A549 (cell line): ENCODE results near the gene IGSF1. TPM values are rescaled to one million over a fixed set of nuclear protein-coding genes. Genes with fewer than 3 reads are reported as not detected.

Experiments used
- ATAC-seq, 2 experiments: fragments of 200-7000 bp in 1 of 2; fragments of >200 bp in 1 of 2; cut with Nextera tagmentation in 1 of 2; cut with Tn5 transposase in 1 of 2; 3 replicates each; pipeline versions ENCODE4 v1.8.0 to v1.9.1; 2018 to 2020; ENCODE audit warnings: mild to moderate bottlenecking in 1 of 2, moderate library complexity in 1 of 2
- CTCF ChIA-PET: fragments of 300-600 bp; sonication (Branson Sonifier 250); formaldehyde crosslinking; extraction: SDS; loops from one replicate; lab custom pipeline; 2021; ENCODE audit warnings: antibody characterized with exemption, inconsistent platforms; lab: Yijun Ruan, JAX
- POLR2A ChIA-PET: fragments of 350-600 bp; formaldehyde crosslinking; extraction: SDS; loops from one replicate; lab custom pipeline; 2021; ENCODE audit warnings: antibody characterized with exemption, inconsistent platforms; lab: Yijun Ruan, JAX
- DNase-seq, 2 experiments: peaks; one replicate each; pipeline versions ENCODE4 v3.0.0 to v3.0.0-alpha.2; 2011 to 2016; ENCODE audit warnings: low read depth in 1 of 2, low spot score in 1 of 2
- FAIRE-seq: peaks from 2 replicates; lab custom pipeline; 2011; peaks lifted over from hg19 to GRCh38; lab: Jason Lieb, UNC
- H3K27ac ChIP-seq, 2 experiments: fragments of >200 bp; sonication (Bioruptor Twin); formaldehyde crosslinking; 3 replicates each; pipeline ENCODE4 v1.5.1; 2016 to 2017
- H3K4me1 ChIP-seq: fragments of >200 bp; sonication (Bioruptor Twin); formaldehyde crosslinking; 3 replicates; pipeline ENCODE4 v1.6.1; 2016
- H3K4me2 ChIP-seq: fragments of >200 bp; sonication (Bioruptor Twin); formaldehyde crosslinking; 3 replicates; pipeline ENCODE4 v1.6.1; 2016
- H3K4me3 ChIP-seq: fragments of >200 bp; sonication (Bioruptor Twin); formaldehyde crosslinking; 3 replicates; pipeline ENCODE4 v1.5.1; 2016
- H3K9me3 ChIP-seq: fragments of >200 bp; sonication (Bioruptor Twin); formaldehyde crosslinking; 3 replicates; pipeline ENCODE4 v1.6.1; 2016
- CHD2 ChIP-seq: fragments of 150-350 bp; IDR thresholded peaks from 2 replicates; pipeline ENCODE4 v1.6.1; 2014; ENCODE audit warnings: low read length; ENCODE audit not compliant: partially characterized antibody
- E2F6 ChIP-seq: IDR thresholded peaks from 2 replicates; pipeline ENCODE4 v1.6.1; 2012; ENCODE audit warnings: low read depth, borderline replicate concordance
- GATA3 ChIP-seq: IDR thresholded peaks from 2 replicates; pipeline ENCODE4 v1.6.1; 2012; ENCODE audit warnings: borderline replicate concordance
- HMGXB4 ChIP-seq: fragments of 250-450 bp; sonication (Bioruptor Pico); IDR thresholded peaks from 2 replicates; pipeline ENCODE4 v1.5.0; 2021; ENCODE audit warnings: mild to moderate bottlenecking, moderate library complexity, borderline replicate concordance
- JUN ChIP-seq, 2 experiments: fragments of >200 bp; sonication (Bioruptor Twin); formaldehyde crosslinking; IDR thresholded peaks; 2 replicates in 1 of 2; 3 replicates in 1 of 2; pipeline ENCODE4 v1.6.1; 2016 to 2017
- JUNB ChIP-seq: fragments of >200 bp; sonication (Bioruptor Twin); formaldehyde crosslinking; IDR thresholded peaks from 2 replicates; pipeline ENCODE4 v1.6.1; 2016
- MAFK ChIP-seq: fragments of 450-650 bp; IDR thresholded peaks from 2 replicates; pipeline ENCODE4 v1.6.1; 2014; ENCODE audit not compliant: partially characterized antibody
- MAX ChIP-seq: IDR thresholded peaks from 2 replicates; pipeline ENCODE4 v1.6.1; 2012
- POLR2AphosphoS2 ChIP-seq: conservative IDR thresholded peaks from 2 replicates; pipeline ENCODE4 v1.6.1; 2012; ENCODE audit warnings: low read length, improper control_type of control experiment, inconsistent platforms
- SREBF2 ChIP-seq: fragments of 450-650 bp; IDR thresholded peaks from 2 replicates; pipeline ENCODE4 v1.6.1; 2014; ENCODE audit warnings: mild to moderate bottlenecking, moderate library complexity
- TFCP2L1 ChIP-seq: fragments of 250-450 bp; sonication (Bioruptor Pico); IDR thresholded peaks from 2 replicates; pipeline ENCODE4 v1.5.0; 2021; ENCODE audit warnings: mild to moderate bottlenecking
- ZNF302 ChIP-seq: fragments of 250-450 bp; sonication (Bioruptor Pico); IDR thresholded peaks from 2 replicates; pipeline ENCODE4 v1.9.0; 2021; ENCODE audit warnings: inconsistent platforms, mild to moderate bottlenecking, moderate library complexity
- WGBS: methylation state at CpG from one replicate; pipeline ENCODE4 v1.1.6; 2017; ENCODE audit errors: missing lambda C conversion rate; 5-methylcytosine and 5-hydroxymethylcytosine counted together
- polyA plus RNA-seq, 4 experiments: library from polyadenylated mRNA; depleted of rRNA in 3 of 4; stranded (reverse); fragments of >200 nt; fragmentation: RNase III in 1 of 4; extraction: RNeasy Plus Mini Kit Qiagen cat#74134 plus additional on column Dnase treatment in 1 of 4; gene quantifications; 2 replicates in 3 of 4; 3 replicates in 1 of 4; pipeline ENCODE4 v1.2.3, GENCODE V29; 2011 to 2017
- TF ChIP-seq, protein P1 (sequence below): fragments of 150-350 bp; IDR thresholded peaks from 2 replicates; pipeline ENCODE4 v1.6.1; 2014; ENCODE audit warnings: low read depth, mild to moderate bottlenecking, low read length

The IGSF1 gene
- polyA plus RNA-seq, 2 of the 4 experiments (the other 2 are of a cell fraction), result 0.50 to 1.9 TPM

DNA sequence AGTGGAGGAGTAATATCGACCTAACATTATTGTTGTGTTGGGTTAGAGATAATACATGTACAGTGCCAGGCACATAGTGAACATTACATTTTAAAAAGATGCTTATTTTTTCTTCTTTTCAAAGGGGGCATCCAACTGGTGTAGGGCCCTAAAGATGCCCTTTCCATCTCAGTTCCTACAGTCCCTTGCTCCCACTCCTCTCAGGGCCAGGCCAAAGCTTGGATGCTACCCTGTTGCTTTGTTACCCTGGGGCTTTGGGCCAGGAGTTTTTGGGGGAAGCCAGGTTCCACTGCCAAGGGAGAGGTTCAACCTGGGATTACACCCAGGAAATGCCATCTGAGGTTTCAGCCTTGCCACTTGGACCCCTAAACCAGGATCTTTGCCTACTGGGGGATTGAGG, 918 bp downstream of the IGSF1 start:
- CTCF ChIA-PET, result no interaction called here
- H3K27ac ChIP-seq, result no peak overlapping the region
- no peak for TF ChIP-seq CHD2
- TF ChIP-seq JUN (IDR thresholded peaks at IDR 0.05), result no peak
- TF ChIP-seq, protein P1, sequence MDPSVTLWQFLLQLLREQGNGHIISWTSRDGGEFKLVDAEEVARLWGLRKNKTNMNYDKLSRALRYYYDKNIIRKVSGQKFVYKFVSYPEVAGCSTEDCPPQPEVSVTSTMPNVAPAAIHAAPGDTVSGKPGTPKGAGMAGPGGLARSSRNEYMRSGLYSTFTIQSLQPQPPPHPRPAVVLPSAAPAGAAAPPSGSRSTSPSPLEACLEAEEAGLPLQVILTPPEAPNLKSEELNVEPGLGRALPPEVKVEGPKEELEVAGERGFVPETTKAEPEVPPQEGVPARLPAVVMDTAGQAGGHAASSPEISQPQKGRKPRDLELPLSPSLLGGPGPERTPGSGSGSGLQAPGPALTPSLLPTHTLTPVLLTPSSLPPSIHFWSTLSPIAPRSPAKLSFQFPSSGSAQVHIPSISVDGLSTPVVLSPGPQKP, result no peak
- POLR2A ChIA-PET, result no interaction called here
- WGBS, result 61% methylated on average over 1 of the region's 1 CpG
- no peak for DNase-seq
- H3K4me1 ChIP-seq, result no peaks in the 10 kb centered on the region
- no peaks in the 10 kb centered on the region for H3K9me3 ChIP-seq
- no peak overlapping the region for H3K4me3 ChIP-seq
- no peak for FAIRE-seq
- H3K4me2 ChIP-seq, result no peak overlapping the region
- no peak for ATAC-seq

GRCh38 chrX:131287560-131288179, 1.4 kb downstream of the IGSF1 start:
- 63% methylated on average over 4 of the region's 4 CpGs for WGBS
- no peak for TF ChIP-seq POLR2AphosphoS2
- ATAC-seq (no peak), FAIRE-seq (peak; percentile 79), DNase-seq (no peak)
- CTCF ChIA-PET, result no interaction called here
- Histone ChIP-seq H3K27ac (no peak overlapping the region), H3K9me3 (no peaks in the 10 kb centered on the region), H3K4me3 (no peak overlapping the region), H3K4me1 (no peaks in the 10 kb centered on the region), H3K4me2 (no peak overlapping the region)
- POLR2A ChIA-PET, result no interaction called here

GRCh38 chrX:131279617-131280016, 9.5 kb downstream of the IGSF1 start:
- Histone ChIP-seq H3K27ac (no peak overlapping the region), H3K4me2 (no peak overlapping the region), H3K4me1 (no peaks in the 10 kb centered on the region), H3K4me3 (no peak overlapping the region), H3K9me3 (no peaks in the 10 kb centered on the region)
- CTCF ChIA-PET, result interaction anchor here (1.2 kb wide), 1 partner anchor 10 kb away, joined by 3 read pairs; no protein-coding TSS in a partner anchor
- WGBS, result 66% methylated on average over 4 of the region's 4 CpGs
- POLR2A ChIA-PET, result no interaction called here
- TF ChIP-seq ZNF302 (CRISPR knock-in tag), result no peak
- no peak for TF ChIP-seq JUNB
- no peak for TF ChIP-seq SREBF2
- no peak for TF ChIP-seq MAFK
- no peak for TF ChIP-seq MAX
- no peak for TF ChIP-seq E2F6
- no peak for TF ChIP-seq TFCP2L1
- DNase-seq (no peak), ATAC-seq (no peak), FAIRE-seq (no peak)

DNA sequence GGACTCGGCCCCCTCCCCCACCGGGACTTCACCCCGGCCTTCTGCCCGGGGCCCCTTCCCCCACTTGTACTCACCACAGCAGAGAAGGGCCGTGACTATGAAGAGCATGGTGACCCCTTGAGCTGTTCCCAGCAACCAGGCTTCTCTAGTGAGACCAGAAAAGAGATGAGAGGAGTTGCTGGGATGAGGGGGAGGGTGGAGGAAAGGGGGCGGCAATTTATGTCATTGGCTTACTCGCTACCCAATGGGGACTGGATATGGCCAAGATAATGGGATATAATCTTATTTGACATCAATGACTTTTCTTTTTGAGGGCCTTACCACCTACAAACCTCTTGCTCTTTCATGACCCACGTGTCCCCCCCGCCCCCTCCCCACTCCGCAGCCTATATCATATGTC, 9.9 kb downstream of the IGSF1 start:
- DNase-seq (no peak), FAIRE-seq (no peak), ATAC-seq (no peak)
- no peak overlapping the region for H3K4me2 ChIP-seq
- WGBS, result 66% methylated on average over 3 of the region's 10 CpGs
- no peak overlapping the region for H3K4me3 ChIP-seq
- POLR2A ChIA-PET, result no interaction called here
- CTCF ChIA-PET, result no interaction called here
- no peak overlapping the region for H3K27ac ChIP-seq
- no peaks in the 10 kb centered on the region for H3K4me1 ChIP-seq
- TF ChIP-seq HMGXB4 (CRISPR knock-in tag) (no peak), GATA3 (no peak)
- H3K9me3 ChIP-seq, result no peaks in the 10 kb centered on the region
